Epithelial cell of esophagus (primary cell): ENCODE data around the gene SLC38A4.

Source experiments
- DNase-seq: peaks from one replicate; pipeline ENCODE4 v3.0.0; 2010; ENCODE audit warnings: low read depth
- H3K4me3 ChIP-seq: 2 replicates; pipeline ENCODE4 v1.5.1; 2011; ENCODE audit warnings: mild to moderate bottlenecking, low read length, control low read depth
- TF ChIP-seq, protein P1 (sequence below): IDR thresholded peaks from 2 replicates; pipeline ENCODE4 v1.5.1; 2011; ENCODE audit warnings: low read depth, mild to moderate bottlenecking, low read length, control low read depth, inconsistent platforms; ENCODE audit not compliant: insufficient read depth; ENCODE audit errors: missing control alignments

Gene SLC38A4

DNA sequence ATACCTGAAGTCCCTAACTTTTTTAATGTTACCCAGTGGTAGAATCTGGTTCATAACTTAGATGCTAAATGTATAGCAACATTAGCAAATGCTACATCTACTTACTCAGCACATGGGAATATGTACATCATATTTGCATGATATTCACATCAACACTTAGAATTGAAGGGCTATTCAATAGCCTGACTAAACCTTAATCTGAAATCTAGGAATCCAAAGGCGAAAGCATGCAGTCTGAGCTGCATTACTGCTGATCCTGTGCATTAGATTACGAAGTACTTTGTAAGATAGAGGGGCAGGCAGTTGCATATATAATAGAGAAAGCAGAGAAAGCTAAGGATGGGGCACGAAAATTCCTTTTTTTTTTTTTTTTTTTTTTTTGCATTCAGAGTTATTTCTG is 40.4 kb downstream of the SLC38A4 start:
- TF ChIP-seq, protein P1, sequence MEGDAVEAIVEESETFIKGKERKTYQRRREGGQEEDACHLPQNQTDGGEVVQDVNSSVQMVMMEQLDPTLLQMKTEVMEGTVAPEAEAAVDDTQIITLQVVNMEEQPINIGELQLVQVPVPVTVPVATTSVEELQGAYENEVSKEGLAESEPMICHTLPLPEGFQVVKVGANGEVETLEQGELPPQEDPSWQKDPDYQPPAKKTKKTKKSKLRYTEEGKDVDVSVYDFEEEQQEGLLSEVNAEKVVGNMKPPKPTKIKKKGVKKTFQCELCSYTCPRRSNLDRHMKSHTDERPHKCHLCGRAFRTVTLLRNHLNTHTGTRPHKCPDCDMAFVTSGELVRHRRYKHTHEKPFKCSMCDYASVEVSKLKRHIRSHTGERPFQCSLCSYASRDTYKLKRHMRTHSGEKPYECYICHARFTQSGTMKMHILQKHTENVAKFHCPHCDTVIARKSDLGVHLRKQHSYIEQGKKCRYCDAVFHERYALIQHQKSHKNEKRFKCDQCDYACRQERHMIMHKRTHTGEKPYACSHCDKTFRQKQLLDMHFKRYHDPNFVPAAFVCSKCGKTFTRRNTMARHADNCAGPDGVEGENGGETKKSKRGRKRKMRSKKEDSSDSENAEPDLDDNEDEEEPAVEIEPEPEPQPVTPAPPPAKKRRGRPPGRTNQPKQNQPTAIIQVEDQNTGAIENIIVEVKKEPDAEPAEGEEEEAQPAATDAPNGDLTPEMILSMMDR, result no peak
- H3K4me3 ChIP-seq, result no peak overlapping the region
- DNase-seq, result no peak

GRCh38 chr12:46783871-46784270 is 41.9 kb downstream of the SLC38A4 start:
- TF ChIP-seq, protein P1, result no peak
- DNase-seq, result no peak
- H3K4me3 ChIP-seq, result no peak overlapping the region

GRCh38 chr12:46779879-46780278 is 45.9 kb downstream of the SLC38A4 start:
- no peak overlapping the region for H3K4me3 ChIP-seq
- TF ChIP-seq, protein P1, result no peak
- no peak for DNase-seq

DNA sequence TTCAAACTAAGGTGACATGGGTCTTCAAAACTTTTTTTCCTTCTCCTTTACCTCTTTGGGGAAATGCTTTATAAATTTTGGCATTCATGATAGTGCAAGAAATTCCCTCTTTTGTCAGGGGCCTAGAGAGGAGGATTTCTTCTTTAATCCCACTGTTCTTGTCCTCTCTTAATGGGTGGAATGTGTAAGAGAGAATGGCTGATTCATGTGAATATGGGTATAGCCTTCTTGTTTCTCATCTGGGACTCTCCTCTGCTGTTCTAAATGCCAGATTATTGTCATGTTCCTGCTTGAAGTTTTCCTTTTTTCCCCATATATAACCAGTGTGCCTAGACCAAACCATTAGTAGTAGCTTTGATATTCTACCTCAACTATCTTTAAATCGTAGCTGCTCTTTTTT is 46.7 kb downstream of the SLC38A4 start:
- TF ChIP-seq, protein P1, result no peak
- DNase-seq, result no peak
- H3K4me3 ChIP-seq, result no peak overlapping the region

DNA sequence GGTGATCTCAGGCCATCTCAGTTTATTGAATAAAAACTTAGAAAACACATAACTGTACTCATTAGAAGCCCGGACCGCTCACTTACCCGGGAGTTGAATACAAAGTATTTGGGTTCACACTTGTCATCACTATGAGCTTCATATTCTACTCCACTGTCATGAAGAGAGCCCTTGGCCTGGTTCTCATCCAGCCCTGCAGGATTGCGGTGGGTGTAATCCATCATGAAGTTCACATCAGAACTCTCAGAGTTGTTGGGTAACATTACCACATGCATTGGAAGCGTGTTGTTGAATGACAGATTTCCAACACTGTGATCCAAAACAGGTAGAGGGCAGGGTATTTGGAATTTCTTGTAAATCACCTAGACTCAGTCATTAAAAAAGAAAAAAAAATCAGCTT is 47.4 kb downstream of the SLC38A4 start:
- TF ChIP-seq, protein P1, result no peak
- no peak for DNase-seq
- H3K4me3 ChIP-seq, result no peak overlapping the region

DNA sequence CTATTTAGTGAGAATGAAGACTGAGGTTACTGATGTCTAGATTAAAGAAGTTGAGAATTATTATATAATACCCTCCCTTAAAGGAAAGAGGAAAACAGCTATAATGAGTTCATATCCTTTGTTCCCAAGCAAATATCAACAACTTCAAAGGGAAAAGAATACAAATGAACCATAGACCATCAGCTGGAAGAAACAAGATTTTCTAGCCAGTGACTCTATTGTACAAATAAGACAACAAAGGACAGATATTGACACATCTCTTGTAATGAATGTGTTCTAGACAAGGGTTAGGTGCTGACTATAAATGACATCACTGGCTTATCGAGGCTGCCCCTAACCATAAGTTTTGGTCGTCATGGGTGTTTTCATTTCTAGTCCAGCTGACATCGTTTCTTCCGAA is 48.2 kb downstream of the SLC38A4 start:
- no peak overlapping the region for H3K4me3 ChIP-seq
- DNase-seq, result peak; percentile 35
- TF ChIP-seq, protein P1, result no peak

DNA sequence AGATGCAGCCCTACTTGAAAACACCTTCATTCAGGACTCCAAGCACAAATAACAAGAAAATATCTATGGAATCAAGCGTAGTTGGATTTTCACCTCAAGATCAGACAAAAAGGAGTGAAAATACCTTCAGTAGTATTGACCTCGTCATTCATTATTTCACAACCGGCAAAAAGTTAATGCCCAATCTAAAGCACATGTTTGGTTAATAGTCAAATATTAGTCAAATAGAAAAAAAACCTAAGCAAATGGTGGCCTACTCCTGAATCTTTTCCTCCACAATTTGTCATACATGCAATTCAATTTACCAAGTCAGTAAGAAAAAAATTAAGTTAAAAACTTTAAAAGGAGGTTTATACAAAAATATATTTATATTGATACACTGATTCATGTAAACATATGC is 50.0 kb downstream of the SLC38A4 start:
- no peak overlapping the region for H3K4me3 ChIP-seq
- no peak for DNase-seq
- TF ChIP-seq, protein P1, result no peak
